ENCODE measurements around the gene ZFPM1.
A peak's percentile ranks its signal among the peaks of the same experiment; 100 is the strongest.

Gene ZFPM1

DNA sequence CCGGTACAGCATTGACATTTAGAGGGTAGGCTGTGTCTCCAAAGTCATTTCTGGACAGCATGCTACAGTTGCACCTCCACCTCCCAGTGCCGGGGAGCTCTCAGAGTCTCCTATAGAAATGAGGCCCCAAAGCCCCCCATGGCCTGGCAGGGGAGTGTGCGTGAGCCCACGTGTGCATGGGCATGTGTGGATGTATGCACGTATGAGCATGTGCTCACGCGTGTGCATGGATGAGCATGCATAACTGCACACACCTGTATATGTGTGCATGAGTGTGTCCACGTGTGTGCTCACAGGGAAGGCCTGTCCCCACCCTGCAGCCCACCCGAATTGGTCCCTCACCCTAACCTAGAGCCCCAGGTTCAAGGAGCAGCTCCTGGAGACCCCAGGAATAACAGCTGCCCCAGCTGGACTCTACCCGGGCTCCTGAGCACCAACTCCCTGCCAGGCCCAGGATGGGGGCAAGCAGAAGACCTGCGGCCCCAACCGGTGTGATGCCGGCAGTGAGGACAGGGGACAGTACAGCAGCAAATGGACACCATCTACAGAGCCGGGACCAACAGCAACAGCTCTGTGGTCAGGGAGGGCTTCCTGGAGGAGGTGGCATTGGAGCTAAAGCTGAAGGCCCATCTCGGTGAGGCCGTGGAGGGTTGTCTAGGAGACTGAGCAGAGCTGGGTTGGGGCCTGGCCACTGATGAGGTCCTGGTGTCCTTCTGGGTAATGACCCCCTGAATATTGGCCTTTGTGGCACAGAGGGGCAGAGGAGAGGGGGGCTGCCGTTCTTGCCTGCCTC lies 35.2 kb upstream of the ZFPM1 start:
- no peak for DNase-seq (ENCODE audit: low spot score)

GRCh38 chr16:88418869-88419268 lies 34.2 kb upstream of the ZFPM1 start:
- no peak for DNase-seq (ENCODE audit: low spot score)

- no peak for DNase-seq (ENCODE audit: low spot score)
Measured at GRCh38 chr16:88419790-88420189, 33.3 kb upstream of the ZFPM1 start.

- DNase-seq (ENCODE audit: low spot score) = no peak
Measured at GRCh38 chr16:88420496-88420895, 32.6 kb upstream of the ZFPM1 start.

DNA sequence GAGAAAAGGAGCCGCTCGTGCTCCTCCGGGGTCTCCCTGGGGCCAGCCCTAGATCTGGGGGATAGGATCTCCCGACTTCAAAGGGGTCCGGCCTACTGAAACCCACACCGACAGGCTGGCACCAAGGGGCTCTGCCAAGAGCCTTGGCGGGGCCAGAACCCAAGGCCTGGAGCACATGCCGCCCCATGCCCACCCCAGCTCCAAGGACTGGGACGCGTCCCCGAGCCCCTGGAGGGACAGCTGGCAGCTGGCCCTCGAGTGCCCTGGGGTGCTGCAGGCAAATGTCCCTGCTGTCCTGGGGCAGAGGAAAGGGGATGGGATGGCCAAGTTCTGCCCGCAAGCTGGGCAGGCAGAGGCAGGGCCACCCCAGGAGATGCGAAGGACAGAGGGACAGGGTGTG lies 31.8 kb upstream of the ZFPM1 start:
- no peak for DNase-seq (ENCODE audit: low spot score)

DNA sequence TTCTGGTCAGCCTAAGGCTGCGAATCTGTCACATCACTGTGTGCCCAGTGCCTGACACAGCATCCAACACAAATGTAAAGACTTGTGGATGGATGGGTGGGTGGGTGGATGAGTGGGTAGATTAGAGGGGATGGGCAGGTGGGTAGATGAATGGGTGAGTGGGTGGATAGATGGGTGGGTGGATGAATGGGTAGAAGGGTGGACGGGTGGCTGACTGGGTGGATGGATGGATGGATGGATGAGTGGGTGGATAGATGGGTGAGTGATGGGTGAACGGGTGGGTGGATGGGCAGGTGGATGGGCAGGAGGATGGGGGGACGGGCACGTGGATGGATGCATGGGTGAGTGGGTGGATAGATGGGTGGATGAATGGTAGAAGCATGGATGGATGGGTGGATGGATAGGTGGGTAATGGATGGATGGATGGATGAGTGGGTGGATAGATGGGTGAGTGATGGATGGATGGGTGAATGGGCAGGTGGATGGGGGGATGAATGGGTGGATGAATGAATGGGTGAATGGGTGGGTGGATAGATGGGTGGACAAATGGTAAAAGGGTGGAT lies 31.1 kb upstream of the ZFPM1 start:
- DNase-seq (ENCODE audit: low spot score) = no peak

- no peak for DNase-seq (ENCODE audit: low spot score)
Measured at GRCh38 chr16:88422733-88423447, 30.2 kb upstream of the ZFPM1 start.

DNA sequence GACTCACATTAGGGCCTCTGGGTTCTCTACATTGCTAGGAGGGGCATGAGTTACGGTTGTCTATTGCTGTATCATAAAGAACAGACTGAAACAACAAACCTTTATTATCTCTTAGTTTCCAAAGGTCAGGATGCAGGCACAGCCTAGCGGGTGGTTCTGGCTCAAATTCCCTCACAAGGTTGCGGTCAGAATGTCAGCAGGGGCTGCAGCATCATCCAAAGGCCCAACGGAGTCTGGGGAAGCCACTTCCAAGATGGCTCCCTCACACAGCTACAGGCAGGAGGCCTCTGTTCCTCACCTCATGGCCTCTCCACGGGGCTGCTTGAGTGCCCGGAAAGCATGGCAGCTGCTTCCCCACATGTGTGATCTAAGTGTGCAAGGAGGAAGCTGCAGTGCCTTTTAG lies 29.6 kb upstream of the ZFPM1 start:
- no peak for DNase-seq (ENCODE audit: low spot score)

DNA sequence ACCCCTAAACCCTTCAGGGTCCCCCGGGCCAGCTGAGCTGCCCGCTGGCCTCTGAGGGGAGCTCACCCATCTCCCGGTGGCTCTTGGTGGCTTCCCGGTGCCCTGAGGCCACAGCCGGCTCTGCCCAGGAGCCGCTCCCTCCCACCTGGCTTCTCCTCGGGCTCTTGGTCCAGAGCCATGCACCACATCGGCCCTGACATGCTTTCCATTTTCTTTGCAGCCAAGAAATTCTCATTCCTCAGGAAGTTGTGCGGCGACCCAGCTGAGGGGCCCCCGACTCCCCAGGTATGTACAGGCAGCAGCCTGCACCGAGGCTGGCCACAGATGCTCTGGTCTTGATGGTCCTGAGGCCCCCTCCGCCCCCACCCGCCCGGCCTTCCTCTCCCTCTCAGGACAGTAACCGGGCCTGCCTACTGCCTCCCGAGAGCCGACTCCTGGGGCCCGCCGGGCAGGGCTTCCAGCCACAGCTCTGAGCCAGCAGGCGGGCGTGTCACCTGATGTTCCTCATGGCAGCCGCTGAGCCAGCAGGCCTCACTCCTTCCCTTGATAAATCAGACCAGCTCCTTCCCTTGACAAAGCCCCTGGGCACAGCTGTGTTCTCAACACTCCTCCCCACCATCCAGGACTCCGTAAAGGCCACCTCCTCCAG lies 28.4 kb upstream of the ZFPM1 start:
- DNase-seq (ENCODE audit: low spot score) = no peak

- no peak for DNase-seq (ENCODE audit: low spot score)
Measured at GRCh38 chr16:88426018-88426417, 27.1 kb upstream of the ZFPM1 start.

DNA sequence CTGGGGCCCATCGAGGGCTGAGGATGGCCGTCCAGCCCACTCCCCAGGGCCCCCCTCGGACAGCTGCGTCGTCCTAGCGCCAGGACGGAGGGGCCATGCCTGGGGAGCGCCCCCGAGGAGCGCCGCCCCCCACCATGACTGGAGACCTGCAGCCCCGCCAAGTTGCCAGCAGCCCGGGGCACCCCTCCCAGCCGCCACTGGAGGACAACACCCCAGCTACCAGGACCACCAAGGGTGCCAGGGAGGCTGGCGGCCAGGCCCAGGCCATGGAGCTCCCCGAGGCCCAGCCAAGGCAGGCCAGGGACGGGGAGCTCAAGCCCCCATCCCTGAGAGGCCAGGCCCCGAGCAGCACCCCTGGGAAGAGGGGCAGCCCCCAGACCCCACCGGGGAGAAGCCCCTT lies 25.7 kb upstream of the ZFPM1 start:
- no peak for DNase-seq (ENCODE audit: low spot score)

DNA sequence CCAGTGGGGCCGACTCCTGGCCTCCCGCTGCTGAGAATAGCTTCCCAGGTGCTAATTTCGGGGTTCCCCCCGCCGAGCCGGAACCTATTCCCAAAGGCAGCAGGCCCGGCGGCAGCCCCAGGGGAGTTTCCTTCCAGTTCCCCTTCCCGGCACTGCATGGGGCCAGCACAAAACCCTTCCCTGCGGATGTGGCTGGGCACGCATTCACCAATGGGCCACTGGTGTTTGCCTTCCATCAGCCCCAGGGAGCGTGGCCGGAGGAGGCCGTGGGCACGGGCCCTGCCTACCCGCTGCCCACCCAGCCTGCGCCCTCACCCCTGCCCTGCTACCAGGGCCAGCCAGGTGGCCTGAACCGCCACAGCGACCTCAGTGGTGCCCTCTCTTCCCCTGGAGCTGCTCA lies 24.9 kb upstream of the ZFPM1 start:
- DNase-seq (ENCODE audit: low spot score) = no peak

GRCh38 chr16:88428616-88429386 lies 24.3 kb upstream of the ZFPM1 start:
- DNase-seq (ENCODE audit: low spot score) = no peak

DNA sequence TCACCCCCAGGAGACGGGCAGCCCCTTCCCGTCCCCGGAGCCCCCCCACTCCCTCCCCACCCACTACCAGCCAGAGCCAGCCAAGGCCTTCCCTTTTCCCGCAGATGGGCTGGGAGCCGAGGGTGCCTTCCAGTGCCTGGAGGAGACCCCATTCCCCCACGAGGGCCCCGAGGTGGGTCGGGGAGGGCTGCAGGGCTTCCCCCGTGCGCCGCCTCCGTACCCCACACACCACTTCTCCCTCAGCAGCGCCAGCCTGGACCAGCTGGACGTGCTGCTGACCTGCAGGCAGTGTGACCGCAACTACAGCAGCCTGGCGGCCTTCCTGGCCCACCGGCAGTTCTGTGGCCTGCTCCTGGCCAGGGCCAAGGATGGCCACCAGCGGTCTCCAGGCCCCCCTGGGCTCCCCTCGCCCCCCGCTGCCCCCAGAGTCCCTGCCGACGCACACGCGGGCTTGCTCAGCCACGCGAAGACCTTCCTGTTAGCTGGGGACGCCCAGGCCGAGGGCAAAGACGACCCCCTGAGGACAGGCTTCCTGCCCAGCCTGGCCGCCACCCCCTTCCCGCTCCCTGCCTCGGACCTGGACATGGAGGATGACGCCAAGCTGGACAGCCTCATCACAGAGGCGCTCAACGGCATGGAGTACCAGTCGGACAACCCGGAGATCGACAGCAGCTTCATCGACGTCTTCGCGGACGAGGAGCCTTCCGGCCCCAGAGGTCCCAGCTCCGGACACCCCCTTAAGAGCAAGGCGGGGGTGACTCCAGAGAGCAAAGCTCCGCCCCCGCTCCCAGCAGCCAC lies 23.5 kb upstream of the ZFPM1 start:
- no peak for DNase-seq (ENCODE audit: low spot score)

GRCh38 chr16:88430185-88430523 lies 22.9 kb upstream of the ZFPM1 start:
- no peak for DNase-seq (ENCODE audit: low spot score)

DNA sequence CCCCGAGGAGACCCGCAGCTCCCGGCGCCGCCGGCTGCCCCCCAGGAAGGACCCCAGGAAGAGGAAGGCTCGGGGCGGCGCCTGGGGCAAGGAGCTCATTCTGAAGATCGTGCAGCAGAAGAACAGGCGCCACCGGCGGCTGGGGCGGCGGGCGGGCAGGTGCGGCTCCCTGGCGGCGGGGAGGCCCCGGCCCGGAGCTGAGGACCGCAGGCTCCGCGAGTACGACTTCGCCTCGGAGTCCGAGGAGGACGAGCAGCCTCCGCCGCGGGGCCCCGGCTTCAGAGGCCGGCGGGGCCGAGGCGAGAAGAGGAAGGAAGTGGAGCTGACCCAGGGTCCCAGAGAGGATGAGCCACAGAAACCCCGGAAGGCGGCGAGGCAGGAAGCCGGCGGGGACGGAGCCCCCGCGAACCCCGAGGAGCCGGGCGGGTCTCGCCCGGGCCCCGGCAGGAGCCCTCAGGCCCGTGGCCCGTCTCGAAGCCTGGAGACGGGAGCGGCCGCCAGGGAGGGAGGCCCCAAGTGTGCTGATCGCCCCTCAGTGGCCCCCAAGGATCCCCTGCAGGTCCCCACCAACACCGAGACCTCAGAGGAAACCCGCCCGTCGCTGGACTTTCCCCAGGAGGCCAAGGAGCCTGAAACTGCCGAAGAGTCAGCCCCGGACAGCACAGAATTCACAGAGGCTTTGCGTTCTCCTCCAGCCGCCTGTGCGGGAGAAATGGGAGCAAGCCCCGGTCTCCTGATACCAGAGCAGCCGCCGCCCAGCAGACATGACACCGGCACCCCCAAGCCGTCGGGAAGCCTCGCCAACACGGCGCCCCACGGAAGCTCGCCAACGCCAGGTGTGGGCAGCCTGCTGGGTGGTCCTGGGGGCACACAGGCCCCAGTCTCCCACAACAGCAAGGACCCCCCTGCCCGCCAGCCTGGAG lies 22.3 kb upstream of the ZFPM1 start:
- peak; percentile 20 for DNase-seq (ENCODE audit: low spot score)

DNA sequence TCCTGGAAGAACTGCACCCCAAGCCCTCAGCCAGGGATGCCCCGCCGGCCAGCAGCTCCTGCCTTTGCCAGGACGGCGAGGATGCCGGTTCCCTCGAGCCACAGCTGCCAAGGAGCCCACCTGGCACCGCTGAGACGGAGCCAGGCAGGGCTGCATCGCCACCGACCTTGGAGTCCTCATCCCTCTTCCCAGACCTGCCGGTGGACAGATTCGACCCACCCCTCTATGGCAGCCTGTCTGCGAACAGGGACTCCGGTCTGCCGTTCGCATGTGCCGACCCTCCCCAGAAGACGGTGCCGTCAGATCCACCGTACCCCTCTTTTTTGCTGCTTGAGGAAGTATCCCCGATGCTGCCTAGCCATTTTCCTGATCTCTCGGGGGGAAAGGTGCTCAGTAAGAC lies 21.4 kb upstream of the ZFPM1 start:
- no peak for DNase-seq (ENCODE audit: low spot score)

DNA sequence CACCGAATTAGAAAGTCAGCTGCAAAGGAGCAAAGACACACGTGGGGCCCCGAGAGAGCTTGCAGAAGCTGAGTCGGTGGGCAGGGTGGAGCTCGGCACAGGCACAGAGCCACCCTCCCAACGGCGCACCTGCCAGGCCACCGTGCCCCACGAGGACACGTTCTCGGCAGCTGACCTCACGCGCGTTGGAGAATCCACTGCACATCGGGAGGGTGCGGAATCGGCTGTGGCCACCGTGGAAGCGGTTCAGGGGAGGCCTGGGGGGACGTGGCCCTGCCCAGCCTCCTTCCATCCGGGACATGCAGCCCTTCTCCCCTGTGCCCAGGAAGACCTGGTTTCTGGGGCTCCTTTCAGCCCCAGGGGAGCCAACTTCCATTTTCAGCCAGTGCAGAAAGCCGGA lies 20.9 kb upstream of the ZFPM1 start:
- no peak for DNase-seq (ENCODE audit: low spot score)

DNA sequence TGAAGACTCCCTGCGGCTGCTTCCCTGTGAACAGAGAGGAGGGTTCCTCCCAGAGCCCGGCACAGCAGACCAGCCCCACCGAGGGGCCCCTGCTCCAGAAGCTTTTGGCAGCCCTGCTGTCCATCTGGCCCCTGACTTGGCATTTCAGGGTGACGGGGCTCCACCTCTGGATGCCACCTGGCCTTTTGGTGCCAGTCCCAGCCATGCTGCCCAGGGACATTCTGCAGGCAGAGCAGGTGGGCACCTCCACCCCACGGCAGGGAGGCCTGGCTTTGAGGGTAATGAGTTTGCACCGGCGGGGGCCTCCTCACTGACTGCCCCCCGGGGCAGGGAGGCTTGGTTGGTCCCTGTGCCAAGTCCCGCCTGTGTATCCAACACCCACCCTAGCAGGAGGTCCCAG lies 20.3 kb upstream of the ZFPM1 start:
- no peak for DNase-seq (ENCODE audit: low spot score)

- no peak for DNase-seq (ENCODE audit: low spot score)
Measured at GRCh38 chr16:88433632-88434352, 19.3 kb upstream of the ZFPM1 start.
